Chondrocyte (in vitro differentiated cells): ENCODE measurements around the gene FREY1. TPM values are rescaled to one million over a fixed set of nuclear protein-coding genes. Genes with fewer than 3 reads are reported as not detected.
"Not testable (repeated sequence)": the region's sequence is repeated elsewhere in the genome, so short reads cannot be mapped to it uniquely, and the experiment has no call there.

Experiments
- DNase-seq: peaks from one replicate; pipeline ENCODE4 v3.0.0; 2021; ENCODE audit warnings: mixed read lengths, low spot score
- H3K27ac Mint-ChIP-seq: one replicate; pipeline ENCODE4 v1.8.0; 2021; ENCODE audit warnings: mild to moderate bottlenecking, moderate library complexity, mixed read lengths; ENCODE audit not compliant: unreplicated experiment
- H3K27me3 Mint-ChIP-seq: 2 replicates; pipeline ENCODE4 v1.8.0; 2021; ENCODE audit warnings: low read depth, mixed read lengths
- H3K36me3 Mint-ChIP-seq: 2 replicates; pipeline ENCODE4 v1.8.0; 2021; ENCODE audit warnings: low read depth, mixed read lengths
- H3K4me1 Mint-ChIP-seq: 2 replicates; pipeline ENCODE4 v1.8.0; 2021; ENCODE audit warnings: low read depth, mild to moderate bottlenecking, mixed read lengths
- H3K4me3 Mint-ChIP-seq: one replicate; pipeline ENCODE4 v1.8.0; 2021; ENCODE audit warnings: mild to moderate bottlenecking, moderate library complexity, mixed read lengths; ENCODE audit not compliant: unreplicated experiment
- H3K9me3 Mint-ChIP-seq: 2 replicates; pipeline ENCODE4 v1.8.0; 2021; ENCODE audit warnings: low read depth, mixed read lengths
- CTCF ChIP-seq: fragments of 200-600 bp; sonication (generic); IDR thresholded peaks from 2 replicates; pipeline ENCODE4 v1.5.0; 2021; ENCODE audit warnings: antibody characterized with exemption, mild to moderate bottlenecking, moderate library complexity
- total RNA-seq: library from RNA; stranded (reverse); gene quantifications from 3 replicates; pipeline ENCODE4 v1.2.1, GENCODE V29; 2021

The FREY1 gene
- total RNA-seq, 1 donor from 2014 or later = 0.80 TPM

GRCh38 chr11:45913514-45913913 lies 6.4 kb upstream of the FREY1 start:
- no peak for TF ChIP-seq CTCF

GRCh38 chr11:45910623-45911022 lies 3.6 kb upstream of the FREY1 start:
- Mint-ChIP-seq H3K9me3 (no peaks in the 10 kb centered on the region), H3K27me3 (no peaks in the 10 kb centered on the region), H3K4me1 (no peaks in the 10 kb centered on the region)

More at GRCh38 chr11:45913514-45913913, 6.4 kb upstream of the FREY1 start:
- Mint-ChIP-seq H3K36me3 (peaks cover 8% of the 10 kb centered on the region), H3K9me3 (no peaks in the 10 kb centered on the region), H3K4me1 (peaks cover 12% of the 10 kb centered on the region), H3K27ac (no peak overlapping the region), H3K4me3 (no peak overlapping the region), H3K27me3 (no peaks in the 10 kb centered on the region)
- DNase-seq = no peak

GRCh38 chr11:45909594-45910475 lies 2.8 kb upstream of the FREY1 start:
- Mint-ChIP-seq H3K27ac (no peak overlapping the region), H3K27me3 (no peaks in the 10 kb centered on the region), H3K4me3 (no peak overlapping the region), H3K36me3 (peaks cover 8% of the 10 kb centered on the region), H3K4me1 (no peaks in the 10 kb centered on the region), H3K9me3 (no peaks in the 10 kb centered on the region)
- no peak for TF ChIP-seq CTCF
- DNase-seq = no peak

More at GRCh38 chr11:45910623-45911022, 3.6 kb upstream of the FREY1 start:
- no peak for TF ChIP-seq CTCF
- no peak overlapping the region for H3K4me3 Mint-ChIP-seq
- peaks cover 8% of the 10 kb centered on the region for H3K36me3 Mint-ChIP-seq
- DNase-seq = no peak
- H3K27ac Mint-ChIP-seq = no peak overlapping the region

GRCh38 chr11:45907911-45908370 lies 870 bp upstream of the FREY1 start:
- no peak for DNase-seq
- Mint-ChIP-seq H3K27ac (no peak overlapping the region), H3K27me3 (no peaks in the 10 kb centered on the region), H3K9me3 (no peaks in the 10 kb centered on the region), H3K36me3 (peaks cover 6% of the 10 kb centered on the region), H3K4me3 (no peak overlapping the region), H3K4me1 (no peaks in the 10 kb centered on the region)
- no peak for TF ChIP-seq CTCF

GRCh38 chr11:45906096-45906682 lies 882 bp downstream of the FREY1 start:
- DNase-seq = no peak
- no peaks in the 10 kb centered on the region for H3K4me1 Mint-ChIP-seq
- peaks cover 2% of the 10 kb centered on the region for H3K36me3 Mint-ChIP-seq
- no peak overlapping the region for H3K4me3 Mint-ChIP-seq
- no peak overlapping the region for H3K27ac Mint-ChIP-seq
- H3K9me3 Mint-ChIP-seq = no peaks in the 10 kb centered on the region
- no peaks in the 10 kb centered on the region for H3K27me3 Mint-ChIP-seq
- TF ChIP-seq CTCF = no peak

GRCh38 chr11:45905576-45905975 lies 1.5 kb downstream of the FREY1 start:
- DNase-seq, H3K27ac Mint-ChIP-seq, H3K4me1 Mint-ChIP-seq, H3K27me3 Mint-ChIP-seq, H3K9me3 Mint-ChIP-seq, H3K4me3 Mint-ChIP-seq, H3K36me3 Mint-ChIP-seq: not testable (repeated sequence)
